Middle frontal gyrus (tissue), 1 donor: ENCODE data around the gene ATP9A.
"Not testable (repeated sequence)": the region's sequence is repeated elsewhere in the genome, so short reads cannot be mapped to it uniquely, and the experiment has no call there.

ENCODE experiments used
- DNase-seq: peaks from one replicate; pipeline ENCODE4 v3.0.0-alpha.2; 2015; ENCODE audit warnings: low spot score; ENCODE audit errors: extremely low spot score

ATP9A gene

DNA sequence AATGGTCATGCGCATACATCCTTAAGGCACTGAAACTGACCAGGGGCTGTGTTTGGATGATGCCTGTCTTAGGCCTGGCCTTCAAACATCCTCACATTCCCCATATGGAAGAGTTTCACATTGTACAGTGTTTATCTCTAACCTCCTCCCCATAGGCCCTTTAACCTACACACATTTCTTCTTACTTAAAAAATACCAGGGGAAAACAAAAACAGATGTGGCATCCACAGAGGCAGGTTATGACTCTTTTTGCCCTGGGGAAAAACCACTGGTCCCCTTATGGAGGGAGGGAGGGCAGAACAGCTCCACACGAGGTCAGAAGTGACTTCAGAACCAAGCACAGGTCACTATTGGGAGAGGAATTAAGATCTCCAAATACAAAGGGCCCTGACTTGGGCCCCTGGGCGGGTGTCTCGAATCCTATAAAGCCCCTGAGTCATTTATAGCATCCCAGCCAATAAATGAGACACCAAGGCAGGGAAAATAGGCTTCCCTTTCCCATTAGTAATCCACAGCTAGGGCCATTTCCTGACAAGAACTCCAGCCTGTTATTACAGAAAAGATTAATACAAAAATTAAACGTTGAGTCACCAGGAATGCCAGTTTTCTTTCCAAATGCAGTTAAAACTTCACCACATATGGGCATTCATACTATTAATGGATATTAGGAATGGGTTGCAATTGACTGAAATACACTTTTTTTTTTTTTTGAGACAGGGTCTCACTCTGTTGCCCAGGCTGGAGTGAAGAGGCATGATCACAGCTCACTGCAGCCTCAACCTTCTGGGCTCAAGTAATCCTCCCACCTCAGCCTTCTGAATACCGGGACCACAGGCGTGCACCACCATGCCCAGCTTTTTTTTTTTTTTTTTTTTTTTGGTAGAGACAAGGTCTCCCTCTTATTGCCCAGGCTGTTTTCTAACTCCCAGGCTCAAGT, 107.2 kb downstream of the ATP9A start:
- DNase-seq = no peak

DNA sequence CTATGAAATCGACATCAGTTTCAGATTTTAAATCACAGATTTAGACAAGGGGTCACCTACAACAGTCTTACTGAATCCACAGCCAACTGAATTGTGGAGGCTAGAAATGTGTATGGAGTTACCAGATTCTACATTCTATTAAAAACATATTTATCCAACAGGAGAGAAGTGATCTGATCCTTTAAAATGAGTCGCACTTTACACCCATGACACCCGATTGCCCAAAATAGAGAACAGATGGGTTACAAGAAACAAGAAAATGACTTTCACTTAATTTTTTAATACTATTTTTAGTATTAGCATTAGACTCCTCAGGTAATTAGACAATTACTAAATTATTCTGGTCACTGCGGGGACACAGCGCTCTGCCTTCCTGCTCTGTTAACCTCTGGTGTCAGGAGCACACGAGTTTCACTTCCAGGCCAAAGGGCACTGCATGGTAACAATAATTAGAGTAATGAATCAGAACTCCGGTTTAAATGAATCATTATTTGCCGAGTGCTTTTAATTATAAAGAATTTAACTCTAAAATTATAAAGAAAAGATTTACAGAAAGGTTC, 108.6 kb downstream of the ATP9A start:
- DNase-seq = no peak

DNA sequence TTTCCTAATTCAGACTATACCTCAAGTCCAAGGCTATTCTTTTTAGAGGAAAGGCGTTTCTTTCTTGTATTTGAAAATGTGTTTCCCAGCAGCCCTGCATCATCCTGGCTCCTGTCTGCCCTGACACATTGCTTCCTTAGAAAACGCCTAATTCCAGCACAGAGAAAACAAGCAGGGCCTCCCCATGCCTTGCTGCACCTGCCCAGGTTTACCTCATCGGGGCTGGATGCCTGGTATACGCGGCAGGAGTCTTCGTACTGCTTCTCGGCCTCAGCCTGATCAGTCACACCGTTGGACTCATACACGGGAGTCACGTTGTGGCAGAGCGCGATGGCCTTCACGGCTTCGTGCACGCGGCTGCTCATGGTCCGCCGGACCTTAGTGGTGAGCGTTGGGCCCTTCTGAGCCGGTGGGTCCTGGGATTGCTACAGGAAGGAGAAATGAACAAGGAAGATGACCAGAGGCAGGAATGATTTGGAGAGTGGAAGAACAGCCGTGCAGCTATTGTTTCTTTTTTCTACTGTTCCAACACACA, 111.4 kb downstream of the ATP9A start:
- no peak for DNase-seq

DNA sequence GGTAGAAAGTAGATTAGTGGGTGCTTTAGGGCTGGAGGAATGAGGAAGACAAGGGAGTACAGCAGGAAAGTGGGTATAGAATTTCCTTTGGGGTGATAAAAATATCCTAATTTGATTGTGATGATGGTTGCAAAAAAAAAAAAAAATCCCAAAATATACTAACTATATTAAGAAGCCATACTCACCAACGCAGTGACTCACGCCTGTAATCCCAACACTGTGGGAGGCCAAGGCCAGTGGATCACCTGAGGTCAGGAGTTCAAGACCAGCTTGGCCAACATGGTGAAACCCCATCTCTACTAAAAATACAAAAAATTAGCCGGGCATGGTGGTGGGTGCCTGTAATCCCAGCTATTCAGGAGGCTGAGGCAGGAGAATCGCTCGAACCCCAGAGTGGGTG, 112.1 kb downstream of the ATP9A start:
- not testable (repeated sequence) for DNase-seq

DNA sequence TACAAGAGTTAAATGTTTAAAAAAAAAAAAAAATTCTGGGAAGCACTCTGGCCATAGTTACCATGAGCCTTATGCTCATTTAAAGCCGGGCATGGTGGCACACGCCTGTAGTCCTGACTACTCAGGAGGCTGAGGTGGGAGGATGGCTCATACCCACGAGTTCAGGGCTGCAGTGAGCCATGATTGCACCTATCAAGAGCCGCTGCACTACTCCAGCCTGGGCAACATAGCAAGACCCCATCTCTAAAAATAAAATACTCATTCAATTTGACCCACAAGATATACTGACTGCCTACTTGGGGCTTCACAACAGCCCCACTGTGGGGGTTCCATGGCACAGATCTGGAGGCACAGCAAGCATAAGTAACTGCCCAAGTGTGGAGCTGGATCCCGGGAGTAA, 113.7 kb downstream of the ATP9A start:
- no peak for DNase-seq

DNA sequence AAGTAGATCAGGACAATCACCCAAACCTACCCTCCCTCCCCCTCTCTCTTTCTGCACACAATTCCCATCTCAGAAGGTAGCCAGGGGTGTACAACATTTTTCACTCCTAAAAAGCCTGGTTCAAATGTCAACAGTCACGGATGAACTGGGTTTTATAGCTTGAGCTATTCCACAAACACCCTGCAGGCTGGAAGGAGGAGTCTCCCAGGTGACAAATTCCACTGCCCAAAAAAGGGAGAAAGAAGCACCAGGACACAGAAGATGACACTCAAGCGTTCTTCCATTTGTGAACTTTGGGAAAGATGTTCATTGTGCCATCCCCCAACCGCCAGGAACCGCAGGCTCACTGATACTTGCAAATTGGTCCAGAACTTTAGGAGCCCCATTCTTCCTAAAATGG, 114.1 kb downstream of the ATP9A start:
- DNase-seq = no peak

DNA sequence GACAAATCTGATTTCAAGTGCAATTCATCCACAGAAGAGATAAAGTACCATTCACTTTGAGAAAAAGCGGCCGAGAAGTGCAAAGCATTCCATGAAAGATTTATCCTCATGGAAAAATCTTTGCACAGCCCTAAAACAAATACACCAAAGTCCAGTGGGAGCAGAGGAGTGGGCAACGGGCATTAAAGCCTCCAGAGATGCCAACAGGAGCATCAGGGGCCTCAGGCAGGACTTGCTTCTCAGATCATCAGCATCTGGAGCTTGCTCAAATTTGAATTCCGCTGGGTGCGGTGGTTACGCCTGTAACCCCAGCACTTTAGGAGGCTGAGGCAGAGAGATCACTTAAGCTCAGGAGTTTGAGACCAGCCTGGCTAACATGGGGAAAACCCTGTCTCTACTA, 115.0 kb downstream of the ATP9A start:
- no peak for DNase-seq

DNA sequence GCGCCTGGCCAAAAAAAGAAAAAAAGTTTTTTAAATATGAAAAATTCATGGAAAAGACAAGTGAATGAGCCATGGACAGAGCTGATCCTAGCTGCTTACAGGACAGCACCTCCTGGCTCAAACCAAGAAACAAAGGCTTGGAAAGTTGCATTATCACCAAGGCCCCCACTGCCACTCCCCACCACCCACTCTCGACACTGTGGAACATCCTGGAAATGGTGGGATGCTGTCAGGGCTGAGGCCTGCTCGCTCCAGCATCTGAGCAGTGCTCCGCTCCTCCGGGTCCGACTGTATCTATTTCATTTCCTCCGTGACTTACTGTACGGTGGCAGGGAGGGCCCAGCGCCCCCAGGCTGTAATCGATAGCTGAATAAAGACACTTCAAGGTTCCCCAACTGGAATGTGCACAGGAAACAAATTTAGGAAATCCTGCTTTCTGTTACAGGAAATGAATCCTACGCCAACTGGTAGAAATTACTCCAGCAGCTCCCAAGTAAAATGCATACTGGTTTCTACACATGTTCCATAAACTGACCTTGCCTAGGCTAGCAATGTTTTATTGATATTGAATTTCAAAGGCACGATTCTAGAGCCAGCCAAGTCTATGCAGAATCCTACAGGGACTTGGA, 116.2 kb downstream of the ATP9A start:
- no peak for DNase-seq

DNA sequence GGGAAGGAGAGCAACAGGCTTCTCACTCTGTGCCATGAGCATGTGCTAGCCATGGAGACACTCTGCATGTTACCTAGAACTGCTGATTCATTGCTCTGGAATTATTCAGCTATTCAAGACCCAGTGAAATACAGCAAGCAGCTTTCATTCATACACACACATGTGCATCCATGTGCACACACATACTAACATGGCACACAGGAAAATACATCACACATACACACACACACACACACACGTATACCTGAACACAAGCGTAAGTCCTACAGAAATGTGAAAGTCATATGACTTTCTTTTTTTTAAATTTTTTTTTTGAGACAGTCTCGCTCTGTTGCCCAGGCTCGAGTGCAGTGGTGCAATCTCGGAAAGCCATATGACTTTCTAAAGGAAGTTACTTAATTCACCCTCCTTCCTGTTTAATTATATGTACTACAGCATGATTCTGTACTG, 117.5 kb downstream of the ATP9A start:
- DNase-seq = no peak

DNA sequence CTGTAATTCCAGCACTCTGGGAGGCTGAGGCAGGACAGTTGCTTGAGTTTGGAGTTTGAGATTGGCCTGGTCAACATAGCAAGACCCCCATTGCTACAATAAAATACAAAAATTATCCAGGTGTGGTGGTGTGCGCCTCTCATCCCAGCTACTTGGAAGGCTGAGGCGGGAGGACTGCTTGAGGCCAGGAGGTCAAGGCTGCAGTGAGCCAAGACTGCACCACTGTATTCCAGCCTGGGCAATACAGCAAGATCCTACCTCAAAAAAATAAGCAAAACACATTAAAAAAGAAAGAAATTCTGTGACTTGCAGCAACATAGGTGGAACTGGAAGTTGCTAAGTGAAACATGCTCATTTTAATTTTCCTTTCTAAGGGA, 119.6 kb downstream of the ATP9A start:
- no peak for DNase-seq

DNA sequence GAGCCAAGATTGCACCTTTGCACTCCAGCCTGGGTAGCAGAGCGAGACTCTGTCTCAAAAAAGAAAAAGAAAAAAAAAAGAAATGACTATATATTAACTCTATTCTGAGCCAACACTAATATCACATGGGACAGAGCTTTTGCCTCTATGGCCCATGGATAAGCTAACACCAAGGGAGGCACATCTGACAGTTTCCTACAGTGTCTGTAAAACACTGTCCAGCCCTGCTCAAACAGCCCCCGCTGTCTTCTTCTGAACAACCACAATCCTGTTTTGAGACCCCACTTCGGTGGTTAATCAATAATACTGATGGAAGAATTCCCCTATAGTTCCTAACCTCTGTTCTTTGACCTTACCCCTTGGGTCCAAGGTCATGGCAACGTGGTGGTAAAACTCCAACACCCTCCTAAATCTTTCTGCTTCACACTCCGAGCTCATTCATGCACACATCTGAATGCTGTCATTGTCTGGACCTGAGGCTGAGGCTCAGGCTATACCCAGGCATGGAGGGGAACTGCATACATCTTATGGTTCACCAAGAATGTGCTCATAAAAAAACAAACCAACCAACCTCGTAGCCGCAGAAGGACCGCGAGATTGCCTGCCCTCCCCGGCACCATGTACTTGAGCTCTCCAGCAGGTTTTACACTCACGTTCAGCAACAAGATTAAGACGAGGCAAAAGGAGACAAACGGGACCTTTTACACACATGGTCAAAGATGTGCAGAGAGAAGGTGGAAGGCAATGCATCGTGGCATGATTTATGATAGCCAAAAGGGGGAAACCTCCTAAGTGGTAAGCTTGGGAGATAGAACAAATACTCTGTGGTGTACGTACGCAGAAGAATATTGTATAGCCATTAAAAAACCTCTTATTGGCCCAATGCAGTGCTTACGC, 120.3 kb downstream of the ATP9A start:
- DNase-seq = no peak

DNA sequence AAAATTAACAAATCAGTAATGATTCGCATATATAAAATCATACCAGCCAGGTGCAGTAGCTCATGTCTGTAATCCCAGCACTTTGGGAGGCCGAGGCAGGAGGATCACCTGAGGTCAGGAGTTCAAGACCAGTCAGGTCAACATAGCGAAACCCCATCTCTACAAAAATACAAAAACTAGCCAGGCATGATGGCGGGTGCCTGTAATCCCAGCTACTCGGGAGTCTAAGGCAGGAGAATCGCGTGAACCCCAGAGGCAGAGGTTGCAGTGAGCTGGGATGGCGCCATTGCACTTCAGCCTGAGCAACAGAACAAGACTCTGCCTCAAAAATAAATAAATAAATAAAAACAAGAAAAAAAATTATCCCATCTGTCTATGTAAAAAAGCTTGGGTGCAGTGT, 124.4 kb downstream of the ATP9A start:
- not testable (repeated sequence) for DNase-seq

DNA sequence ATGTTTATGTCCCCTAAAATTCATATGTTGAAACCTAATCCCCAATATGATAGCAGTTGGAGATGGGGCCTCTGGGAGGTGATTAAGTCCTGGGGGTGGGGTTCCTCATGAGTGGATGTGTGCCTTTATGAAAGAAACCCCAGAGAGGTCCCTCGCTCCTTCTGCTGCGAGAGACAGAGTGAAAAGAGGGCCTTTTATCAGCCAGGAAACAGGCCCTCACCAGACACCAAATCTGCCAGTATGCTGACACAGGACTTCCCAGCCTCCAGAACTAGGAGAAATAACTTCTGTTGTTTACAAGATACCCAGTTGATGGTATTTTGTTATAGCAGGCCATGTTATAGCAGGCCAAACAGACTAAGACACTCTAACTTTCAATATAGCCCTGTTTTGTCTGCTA, 124.8 kb downstream of the ATP9A start:
- no peak for DNase-seq

DNA sequence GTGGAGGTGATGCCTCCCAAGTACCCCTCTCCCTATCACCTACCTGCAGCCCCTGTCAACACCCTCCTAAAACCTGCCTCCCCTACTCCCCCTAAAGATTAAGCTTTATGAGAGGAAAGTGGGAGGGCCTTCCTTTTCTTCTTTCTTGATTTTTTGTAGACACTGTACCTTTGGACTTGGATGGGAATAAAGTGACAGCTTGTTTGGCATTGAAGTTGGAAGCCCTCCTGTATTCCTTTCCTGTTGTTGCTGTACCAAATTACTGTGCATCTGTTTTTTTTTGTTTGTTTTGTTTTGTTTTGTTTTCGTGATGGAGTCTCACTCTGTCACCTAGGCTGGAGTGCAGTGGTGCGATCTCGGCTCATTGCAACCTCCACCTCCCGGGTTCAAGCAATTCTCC, 126.3 kb downstream of the ATP9A start:
- DNase-seq = no peak

DNA sequence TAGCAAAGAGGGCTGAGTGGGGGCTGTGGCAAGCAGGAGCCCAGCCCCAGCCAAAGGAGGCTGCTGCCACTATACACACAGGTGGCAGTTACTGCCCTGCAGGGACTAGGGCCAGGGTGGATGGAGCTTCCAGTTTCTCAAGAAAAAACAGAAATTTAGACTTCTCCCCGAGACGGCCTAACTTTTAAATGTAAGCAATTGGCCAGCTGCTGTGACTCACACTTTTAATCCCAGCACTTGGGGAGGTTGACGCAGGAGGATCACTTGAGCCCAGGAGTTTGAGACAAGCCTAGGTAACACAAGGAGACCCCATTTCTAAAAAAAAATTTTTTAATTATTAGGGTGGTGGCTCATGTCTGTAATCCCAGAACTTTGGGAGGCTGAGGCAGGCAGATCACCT, 127.4 kb downstream of the ATP9A start:
- no peak for DNase-seq

DNA sequence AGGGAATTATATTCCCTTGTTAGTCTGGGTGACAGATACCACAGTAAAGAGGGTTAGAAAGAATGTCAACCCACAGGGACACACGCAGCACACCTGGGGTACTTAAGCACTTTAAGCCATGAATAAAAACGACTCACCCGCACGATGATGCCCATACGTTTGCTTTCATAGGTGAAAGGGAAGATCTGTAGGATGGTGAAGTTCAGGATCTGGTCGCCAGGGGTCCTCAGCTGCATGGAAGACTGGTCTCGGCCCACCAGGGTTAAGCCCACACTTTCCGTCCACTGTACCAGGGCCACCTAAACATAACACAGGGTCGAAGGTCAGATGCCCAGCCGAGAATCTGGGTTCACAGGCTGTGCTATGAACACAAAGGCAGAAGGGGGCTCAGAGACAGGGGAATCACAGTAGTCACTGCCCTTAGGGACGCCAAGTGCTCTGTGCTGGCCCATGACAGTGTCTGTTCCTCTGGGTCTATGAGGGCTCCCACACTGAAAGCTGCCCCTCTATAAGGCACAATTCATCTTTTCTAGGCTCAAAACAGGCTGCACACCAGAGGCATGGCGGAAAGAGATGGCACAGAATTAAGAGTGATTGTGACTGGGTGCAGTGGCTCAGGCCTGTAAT, 128.9 kb downstream of the ATP9A start:
- DNase-seq = no peak

DNA sequence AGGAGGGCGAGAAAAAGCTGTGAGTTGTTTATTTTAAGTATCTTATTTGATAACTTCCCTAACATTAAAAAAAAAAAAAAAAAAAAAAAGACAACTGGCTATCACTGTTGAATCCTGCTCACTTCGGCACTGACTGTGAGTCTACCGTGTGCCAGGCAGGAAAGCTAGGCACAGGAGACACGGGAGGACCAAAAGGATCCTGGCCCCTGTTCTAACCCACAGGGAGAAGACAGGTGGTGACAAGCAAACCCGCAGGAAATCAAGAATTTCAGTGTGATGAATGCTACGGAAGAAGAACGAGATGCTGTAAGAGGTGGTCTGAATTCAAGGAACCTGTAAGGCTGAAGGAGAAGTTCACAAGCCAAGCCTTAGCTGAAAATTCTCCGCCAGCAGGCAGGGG, 130.9 kb downstream of the ATP9A start:
- DNase-seq = no peak

DNA sequence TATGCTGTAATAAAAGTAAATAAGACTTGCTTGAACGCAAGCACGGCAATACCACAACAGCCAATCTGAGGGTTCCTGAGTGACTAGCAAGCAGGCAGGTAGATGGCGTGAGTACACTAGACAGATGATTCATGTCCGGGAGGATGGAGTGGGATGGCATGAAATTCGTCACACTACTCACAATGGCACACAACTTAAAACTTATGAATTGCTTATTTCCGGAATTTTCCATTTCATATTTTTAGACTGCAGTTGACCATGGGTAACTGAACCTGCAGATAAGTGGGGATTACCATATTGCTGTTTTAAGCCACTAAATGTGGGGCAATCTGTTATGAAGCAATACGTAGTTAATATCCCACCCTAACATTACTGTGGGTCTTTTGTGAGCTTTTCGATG, 132.1 kb downstream of the ATP9A start:
- DNase-seq = no peak

DNA sequence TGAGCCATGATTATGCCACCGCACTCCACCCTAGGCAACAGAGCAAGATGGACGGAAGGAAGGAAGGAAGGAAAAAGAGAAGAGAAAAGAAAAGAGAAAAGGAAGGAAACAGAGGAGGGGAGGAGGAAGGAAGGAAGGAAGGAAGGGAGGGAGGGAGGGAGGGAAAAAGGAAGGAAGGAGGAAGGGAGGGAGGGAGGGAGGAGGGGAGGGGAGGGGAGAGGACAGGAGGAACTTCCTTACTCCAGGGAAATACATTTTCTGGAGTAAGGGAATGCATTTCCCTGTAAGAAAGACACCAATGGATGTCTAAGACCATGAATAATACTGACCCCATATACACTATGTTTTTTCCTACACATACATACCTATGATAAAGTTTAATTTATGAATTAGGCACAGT, 132.5 kb downstream of the ATP9A start:
- DNase-seq = no peak

DNA sequence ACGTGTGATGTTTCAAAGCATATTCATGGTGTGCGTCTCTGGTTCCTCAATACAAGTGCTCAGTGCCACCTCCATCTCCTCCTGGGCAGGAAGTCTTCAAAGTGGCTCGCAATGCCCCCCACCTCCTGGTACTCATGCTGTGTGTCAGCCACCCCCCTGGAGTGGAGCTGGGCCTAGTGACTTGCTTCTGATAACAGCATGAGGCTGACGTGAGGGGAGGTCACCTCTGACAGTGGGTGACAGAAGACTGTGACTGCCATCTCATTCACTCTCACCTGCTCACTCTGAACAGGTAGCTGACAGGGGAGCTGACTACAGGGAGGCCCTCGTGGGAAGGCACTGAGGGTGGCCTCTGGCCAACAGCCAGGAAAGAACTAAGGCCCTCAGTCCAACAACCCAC, 133.3 kb downstream of the ATP9A start:
- DNase-seq = no peak

DNA sequence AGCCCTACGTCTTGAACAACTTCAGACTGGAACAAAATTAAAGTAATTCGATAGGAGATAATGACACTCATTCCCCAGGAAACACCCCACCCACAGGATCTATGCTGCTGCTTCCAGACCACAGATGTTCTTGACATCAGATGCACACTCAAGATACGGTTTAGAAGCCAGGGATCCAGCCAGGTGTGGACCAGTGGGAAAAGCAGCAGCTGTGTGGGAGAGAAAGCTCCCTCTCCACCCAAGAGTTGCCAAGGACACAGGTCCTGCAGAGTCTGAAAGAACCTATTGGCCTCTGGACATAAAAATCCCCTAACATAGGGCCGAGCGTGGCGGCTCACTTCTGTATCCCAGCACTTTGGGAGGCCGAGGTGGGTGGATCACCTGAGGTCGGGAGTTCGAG, 133.9 kb downstream of the ATP9A start:
- no peak for DNase-seq
